ENCODE data around the gene PADI2. TPM values are rescaled to one million over a fixed set of nuclear protein-coding genes. Genes with fewer than 3 reads are reported as not detected.

PADI2 gene
- total RNA-seq, 1 donor from 2014 or later = 15.2 TPM

GRCh38 chr1:17070163-17070525 is 49.1 kb downstream of the PADI2 start:
- H3K4me3 ChIP-seq (ENCODE audit: low read depth, low read length) = no peak overlapping the region
- no peak for TF ChIP-seq CTCF (conservative IDR thresholded peaks at IDR 0.05; ENCODE audit: low read depth, low read length)
- DNase-seq (ENCODE audit: low read depth) = no peak

- DNase-seq (ENCODE audit: low read depth) = no peak
- no peak for TF ChIP-seq CTCF (conservative IDR thresholded peaks at IDR 0.05; ENCODE audit: low read depth, low read length)
- no peak overlapping the region for H3K4me3 ChIP-seq (ENCODE audit: low read depth, low read length)
These were observed 49.6 kb downstream of the PADI2 start for GRCh38 chr1:17069452-17070162.

- no peak overlapping the region for H3K4me3 ChIP-seq (ENCODE audit: low read depth, low read length)
These were observed 50.5 kb downstream of the PADI2 start for GRCh38 chr1:17068789-17069188.

GRCh38 chr1:17067465-17068240 is 51.6 kb downstream of the PADI2 start:
- no peak for TF ChIP-seq CTCF (conservative IDR thresholded peaks at IDR 0.05; ENCODE audit: low read depth, low read length)
- DNase-seq (ENCODE audit: low read depth) = no peak
- no peak overlapping the region for H3K4me3 ChIP-seq (ENCODE audit: low read depth, low read length)

More at GRCh38 chr1:17068789-17069188, 50.5 kb downstream of the PADI2 start:
- DNase-seq (ENCODE audit: low read depth) = no peak
- no peak for TF ChIP-seq CTCF (conservative IDR thresholded peaks at IDR 0.05; ENCODE audit: low read depth, low read length)

- DNase-seq (ENCODE audit: low read depth) = no peak
- TF ChIP-seq CTCF (conservative IDR thresholded peaks at IDR 0.05; ENCODE audit: low read depth, low read length) = no peak
- H3K4me3 ChIP-seq (ENCODE audit: low read depth, low read length) = no peak overlapping the region
These were observed 52.2 kb downstream of the PADI2 start for GRCh38 chr1:17067069-17067426.

- no peak for DNase-seq (ENCODE audit: low read depth)
- TF ChIP-seq CTCF (conservative IDR thresholded peaks at IDR 0.05; ENCODE audit: low read depth, low read length) = no peak
- no peak overlapping the region for H3K4me3 ChIP-seq (ENCODE audit: low read depth, low read length)
These were observed 52.7 kb downstream of the PADI2 start for GRCh38 chr1:17066361-17067068.

Data from epithelial cell of proximal tubule (primary cell).